ENCODE results near the gene UBE2K. TPM values are rescaled to one million over a fixed set of nuclear protein-coding genes. Genes with fewer than 3 reads are reported as not detected.
"Not testable (repeated sequence)": the region's sequence is repeated elsewhere in the genome, so short reads cannot be mapped to it uniquely, and the experiment has no call there.

UBE2K gene
- total RNA-seq, 1 experiment from 2014 or later, result 23.1 TPM

DNA sequence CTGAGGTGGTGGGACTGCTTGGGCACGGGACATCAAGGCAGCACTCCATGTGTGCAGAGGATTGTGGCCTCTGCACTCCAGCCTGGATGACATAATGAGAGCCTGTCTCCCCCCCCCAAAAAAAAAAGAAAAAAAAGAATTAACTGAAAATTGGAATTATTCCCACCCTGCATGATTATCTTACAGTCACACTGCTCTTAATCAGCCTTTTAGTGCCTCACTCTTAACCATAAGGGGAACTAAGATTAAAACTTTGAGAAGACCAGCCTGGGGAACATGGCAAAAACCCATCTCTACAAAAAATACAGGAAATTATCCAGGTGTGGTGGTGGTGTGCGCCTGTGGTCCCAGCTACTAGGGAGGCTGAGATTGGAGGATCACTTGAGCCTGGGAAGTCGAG is 94.6 kb downstream of the UBE2K start:
- no peak for DNase-seq (ENCODE audit: low read depth)

DNA sequence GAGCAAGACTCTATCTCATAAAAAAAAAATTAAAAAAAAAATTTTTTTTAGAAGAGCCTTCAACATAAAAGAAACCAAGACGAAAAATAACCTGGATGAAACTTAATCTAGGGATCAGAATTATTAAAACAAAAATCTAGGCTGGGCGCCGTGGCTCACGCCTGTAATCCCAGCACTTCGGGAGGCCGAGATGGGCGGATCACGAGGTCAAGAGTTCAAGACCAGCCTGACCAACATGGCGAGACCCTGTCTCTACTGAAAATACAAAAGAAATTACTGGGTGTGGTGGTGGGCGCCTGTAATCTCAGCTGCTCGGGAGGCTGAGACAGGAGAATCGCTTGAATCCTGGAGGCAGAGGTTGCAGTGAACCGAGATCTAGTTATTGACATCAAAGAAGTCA is 95.0 kb downstream of the UBE2K start:
- DNase-seq (ENCODE audit: low read depth), result not testable (repeated sequence)

DNA sequence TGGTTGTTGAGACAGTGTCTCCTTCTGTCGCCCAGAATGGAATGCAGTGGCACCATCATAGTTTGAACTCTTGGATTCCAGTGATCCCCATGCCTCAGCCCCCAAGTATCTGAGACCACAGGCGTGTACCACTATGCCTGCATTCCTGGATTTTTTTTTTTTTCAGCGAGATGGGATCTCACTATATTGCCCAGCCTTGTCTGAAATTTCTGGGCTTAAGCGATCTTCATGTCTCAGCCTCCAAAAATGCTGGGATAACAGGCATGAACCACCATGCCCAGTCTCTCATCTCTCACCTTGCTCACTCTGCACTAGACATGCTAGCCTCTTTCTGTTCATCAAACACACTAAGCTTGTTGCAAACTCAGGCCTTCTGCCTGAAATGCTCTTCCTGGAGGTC is 104.1 kb downstream of the UBE2K start:
- no peak for DNase-seq (ENCODE audit: low read depth)

DNA sequence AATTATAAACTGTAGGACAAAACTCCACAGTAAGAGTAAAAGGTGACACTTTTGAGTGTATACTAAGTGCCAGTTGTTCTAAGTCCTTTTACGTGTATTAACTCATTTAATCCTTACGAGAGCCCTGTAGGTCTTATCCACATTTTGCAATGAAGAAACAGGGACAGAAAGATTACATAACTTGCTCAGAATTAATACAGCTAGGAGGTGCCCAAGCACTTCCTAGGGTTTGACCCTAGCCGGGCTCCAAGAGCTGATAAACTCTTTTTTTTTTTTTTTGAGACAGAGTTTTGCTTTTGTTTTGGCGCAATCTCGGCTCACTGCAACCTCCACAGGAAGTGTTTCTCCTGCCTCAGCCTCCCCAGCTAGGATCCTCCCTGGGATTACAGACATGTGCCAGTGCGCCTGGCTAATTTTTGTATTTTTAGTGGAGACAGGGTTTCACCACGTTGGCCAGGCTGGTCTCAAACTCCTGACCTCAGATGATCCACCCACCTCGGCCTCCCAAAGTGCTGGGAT is 110.4 kb downstream of the UBE2K start:
- DNase-seq (ENCODE audit: low read depth), result no peak

DNA sequence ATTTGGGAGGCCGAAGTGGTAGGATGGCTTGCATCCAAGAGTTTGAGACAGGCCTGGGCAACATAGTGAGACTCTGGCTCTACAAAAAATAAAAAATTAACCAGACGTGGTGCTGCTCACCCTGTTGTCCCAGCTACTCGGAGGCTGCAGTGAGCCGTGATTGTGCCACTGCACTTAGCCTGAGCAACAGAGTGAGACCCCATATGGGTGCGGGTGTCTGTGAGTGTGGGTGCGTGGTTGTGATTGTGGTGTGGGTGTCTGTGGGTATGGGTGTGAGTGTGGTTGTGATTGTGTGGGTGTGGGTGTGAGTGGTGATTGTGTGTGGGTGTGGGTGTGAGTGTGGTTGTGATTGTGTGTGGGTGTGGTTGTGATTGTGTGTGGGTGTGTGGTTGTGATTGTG is 114.6 kb downstream of the UBE2K start:
- no peak for DNase-seq (ENCODE audit: low read depth)

DNA sequence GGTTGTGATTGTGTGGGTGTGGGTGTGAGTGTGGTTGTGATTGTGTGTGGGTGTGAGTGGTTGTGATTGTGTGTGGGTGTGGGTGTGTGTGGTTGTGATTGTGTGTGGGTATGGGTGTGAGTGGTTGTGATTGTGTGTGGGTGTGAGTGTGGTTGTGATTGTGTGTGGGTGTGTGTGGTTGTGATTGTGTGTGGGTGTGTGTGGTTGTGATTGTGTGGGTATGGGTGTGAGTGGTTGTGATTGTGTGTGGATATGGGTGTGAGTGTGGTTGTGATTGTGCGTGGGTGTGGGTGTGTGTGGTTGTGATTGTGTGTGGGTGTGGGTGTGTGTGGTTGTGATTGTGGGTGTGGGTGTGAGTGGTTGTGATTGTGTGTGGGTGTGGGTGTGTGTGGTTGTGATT is 115.1 kb downstream of the UBE2K start:
- DNase-seq (ENCODE audit: low read depth), result not testable (repeated sequence)

DNA sequence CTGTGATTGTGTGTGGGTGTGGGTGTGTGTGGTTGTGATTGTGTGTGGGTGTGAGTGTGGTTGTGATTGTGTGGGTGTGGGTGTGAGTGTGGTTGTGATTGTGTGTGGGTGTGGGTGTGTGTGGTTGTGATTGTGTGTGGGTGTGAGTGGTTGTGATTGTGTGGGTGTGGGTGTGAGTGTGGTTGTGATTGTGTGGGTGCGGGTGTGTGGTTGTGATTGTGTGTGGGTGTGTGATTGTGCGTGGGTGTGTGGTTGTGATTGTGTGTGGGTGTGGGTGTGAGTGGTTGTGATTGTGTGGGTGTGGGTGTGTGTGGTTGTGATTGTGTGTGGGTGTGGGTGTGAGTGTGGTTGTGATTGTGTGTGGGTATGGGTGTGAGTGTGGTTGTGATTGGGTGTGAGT is 115.8 kb downstream of the UBE2K start:
- not testable (repeated sequence) for DNase-seq (ENCODE audit: low read depth)

DNA sequence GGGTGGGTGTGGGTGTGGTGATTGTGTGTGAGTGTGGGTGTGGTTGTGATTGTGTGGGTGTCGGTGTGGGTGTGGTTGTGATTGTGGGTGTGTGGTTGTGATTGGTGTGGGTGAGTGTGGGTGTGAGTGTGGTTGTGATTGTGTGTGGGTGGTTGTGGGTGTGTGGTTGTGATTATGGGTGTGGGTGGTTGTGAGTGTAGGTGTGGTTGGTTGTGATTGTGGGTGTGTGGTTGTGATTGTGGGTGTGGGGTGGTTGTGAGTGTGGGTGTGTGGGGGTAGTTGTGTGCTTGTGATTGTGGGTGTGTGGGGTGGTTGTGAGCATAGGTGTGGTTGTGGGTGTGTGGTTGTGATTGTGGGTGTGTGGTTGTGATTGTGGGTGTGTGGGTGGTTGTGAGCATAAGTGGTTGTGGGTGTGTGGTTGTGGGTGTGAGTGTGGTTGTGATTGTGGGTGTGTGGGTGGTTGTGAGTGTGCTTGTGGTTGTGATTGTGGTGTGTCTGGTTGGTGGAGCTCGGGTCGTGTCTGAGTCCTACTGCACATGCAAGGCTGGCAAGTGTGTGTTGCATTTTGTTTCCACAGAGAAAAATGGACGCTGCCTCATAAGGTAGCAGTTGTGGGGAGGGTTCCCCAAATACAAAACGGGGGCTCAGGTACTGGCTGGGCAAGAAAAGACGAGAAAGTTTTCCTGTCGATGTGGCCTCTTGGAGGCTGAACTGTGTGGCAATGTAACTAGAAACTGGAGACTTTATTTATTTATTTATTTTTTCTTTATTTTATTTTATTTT is 116.7 kb downstream of the UBE2K start:
- DNase-seq (ENCODE audit: low read depth), result no peak

DNA sequence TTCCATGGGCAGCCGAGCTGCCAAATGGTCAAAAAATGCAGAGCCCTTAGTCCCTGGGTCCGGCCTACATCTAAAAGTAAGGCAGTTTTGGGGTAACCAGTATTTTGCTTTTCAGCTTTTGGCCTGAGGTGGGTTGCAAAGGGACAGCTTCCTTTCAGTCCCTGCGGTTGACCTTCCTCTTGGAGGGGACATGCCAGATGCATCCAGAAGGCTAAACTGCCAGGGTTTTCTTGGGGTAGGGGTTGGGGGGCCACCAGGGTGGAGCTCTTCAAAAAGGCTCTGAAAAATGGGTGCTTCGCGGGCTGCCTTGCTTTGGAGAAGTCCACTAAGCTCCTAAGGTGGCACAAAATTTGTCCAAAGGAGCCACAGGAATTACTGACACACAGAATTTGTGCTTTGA is 120.7 kb downstream of the UBE2K start:
- no peak for DNase-seq (ENCODE audit: low read depth)

DNA sequence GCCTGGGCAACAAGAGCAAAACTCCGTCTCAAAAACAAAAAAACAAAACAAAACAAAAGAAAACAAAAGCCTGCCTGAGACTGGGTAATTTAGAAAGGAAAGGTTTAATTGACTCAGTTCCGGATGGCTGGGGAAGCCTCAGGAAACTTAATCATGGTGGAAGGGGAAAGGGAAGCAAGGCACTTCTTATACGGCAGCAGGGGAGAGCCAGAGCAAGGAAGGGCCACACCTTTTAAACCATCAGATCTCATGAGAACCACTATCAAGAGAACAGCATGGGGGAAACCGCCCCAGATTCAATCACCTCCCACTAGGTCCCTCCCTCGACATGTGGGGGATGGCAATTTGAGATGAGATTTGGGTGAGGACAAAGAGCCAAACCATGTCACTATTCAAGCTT is 122.2 kb downstream of the UBE2K start:
- DNase-seq (ENCODE audit: low read depth), result no peak

DNA sequence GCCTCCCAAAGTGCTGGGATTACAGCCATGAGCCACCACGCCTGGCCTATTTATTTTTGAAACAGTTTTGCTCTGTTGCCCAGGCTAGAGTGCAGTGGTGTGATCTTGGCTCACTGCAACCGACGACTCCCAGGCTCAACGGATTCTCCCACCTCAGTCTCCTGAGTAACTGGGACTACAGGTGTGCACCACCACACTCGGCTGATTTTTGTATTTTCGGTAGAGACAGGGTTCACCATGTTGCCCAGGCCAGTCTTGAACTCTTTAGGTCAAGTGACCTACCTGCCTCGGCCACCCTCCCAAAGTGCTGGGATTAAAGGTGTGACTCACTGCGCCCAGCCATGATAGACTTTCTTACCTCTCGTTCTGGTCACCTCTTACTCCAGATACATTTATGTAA is 124.0 kb downstream of the UBE2K start:
- no peak for DNase-seq (ENCODE audit: low read depth)

DNA sequence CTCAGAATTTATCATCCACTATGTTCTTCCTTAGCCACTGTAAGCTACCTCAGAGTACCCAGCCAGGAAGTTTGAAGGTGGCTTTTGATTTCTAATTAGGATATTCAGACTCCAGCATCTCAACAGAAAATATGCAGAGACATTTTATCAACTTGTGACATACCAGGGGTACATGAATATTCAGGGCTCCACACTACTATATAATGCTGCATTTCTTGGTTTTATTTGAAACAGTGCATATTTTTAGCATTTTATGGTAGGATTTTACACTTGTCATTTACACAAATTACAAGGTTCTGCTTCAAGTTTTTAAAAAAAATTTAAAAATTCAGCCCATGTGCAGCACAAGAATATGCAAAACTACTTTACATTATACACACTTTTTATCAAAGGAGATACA is 124.7 kb downstream of the UBE2K start:
- no peak for DNase-seq (ENCODE audit: low read depth)

DNA sequence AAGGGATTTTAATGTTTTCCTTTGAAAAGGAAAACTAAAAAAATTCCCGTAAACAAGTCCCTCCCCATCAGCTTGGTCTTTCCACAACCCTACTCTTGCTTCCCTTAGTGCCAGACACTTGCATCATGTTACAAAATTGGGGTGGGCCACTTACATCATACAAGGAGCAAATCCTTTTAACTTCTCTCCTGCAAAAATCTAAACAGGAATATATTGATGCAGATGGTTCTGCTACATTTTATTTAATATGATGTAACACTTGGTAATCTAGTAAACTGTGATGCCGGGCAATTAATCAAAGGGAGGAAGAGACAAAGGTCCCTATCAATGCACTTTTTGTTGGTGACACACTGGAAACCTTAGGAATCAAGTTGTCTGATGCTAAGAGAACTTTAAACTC is 125.3 kb downstream of the UBE2K start:
- DNase-seq (ENCODE audit: low read depth), result peak; percentile 24

DNA sequence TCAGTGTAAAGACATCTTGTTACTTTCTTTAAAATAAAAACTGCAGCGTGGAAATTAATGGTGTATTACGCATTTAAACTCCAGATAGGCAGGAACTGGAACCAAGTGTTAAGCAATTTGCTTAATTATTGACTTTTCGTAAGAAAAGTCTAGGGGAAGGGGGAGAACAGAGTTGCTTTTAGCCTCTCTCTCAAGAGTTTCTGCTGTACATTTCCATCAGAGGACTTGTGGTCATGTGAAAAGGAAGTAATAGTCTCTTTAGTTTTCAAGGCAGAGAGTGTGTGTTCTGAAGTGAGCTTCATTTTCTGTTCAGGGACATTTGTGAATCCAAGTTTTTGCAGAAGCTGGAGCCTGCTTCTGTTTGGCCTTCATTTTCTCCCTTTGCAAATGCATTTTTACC is 127.2 kb downstream of the UBE2K start:
- no peak for DNase-seq (ENCODE audit: low read depth)

DNA sequence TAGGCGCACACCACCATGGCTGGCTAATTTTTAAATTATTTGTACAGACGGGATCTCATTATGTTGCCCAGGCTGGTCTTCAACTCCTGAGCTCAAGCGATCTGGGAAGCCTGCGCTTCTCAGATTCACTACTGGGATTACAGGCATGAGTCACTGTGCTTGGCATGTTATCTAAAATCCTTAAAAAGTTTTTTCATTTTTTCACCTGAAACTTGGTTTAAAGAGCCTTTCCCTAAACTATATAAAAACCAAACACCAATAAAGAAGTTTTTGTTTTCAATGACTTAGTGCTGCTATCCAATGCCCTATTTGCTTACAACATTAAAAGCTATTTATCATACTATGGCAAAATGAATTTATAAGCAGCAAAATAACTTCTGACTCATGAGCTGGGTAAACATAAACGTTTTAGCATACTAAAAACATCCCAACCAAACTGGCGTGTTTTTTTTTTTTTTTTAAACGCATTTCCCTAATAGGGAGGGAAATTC is 127.8 kb downstream of the UBE2K start:
- DNase-seq (ENCODE audit: low read depth), result peak; percentile 65

Other genes with a start within 250 kb of the UBE2K start
- 2,563 and 3,780 TPM in 2 replicates for gene RPL9, start 239.2 kb upstream of the UBE2K start, total RNA-seq (2014; rRNA removed)
- gene LIAS, start 239.1 kb upstream of the UBE2K start, total RNA-seq (2014; rRNA removed), result 10.9 and 15.0 TPM in 2 replicates
- gene UGDH, start 170.7 kb upstream of the UBE2K start, total RNA-seq (2014; rRNA removed), result 102 and 114 TPM in 2 replicates
- 20.1 and 32.0 TPM in 2 replicates for gene SMIM14, start 59.3 kb upstream of the UBE2K start, total RNA-seq (2014; rRNA removed)